Tibial artery (tissue), 4 donors: ENCODE results near the gene TKFC.

Experiments used
- DNase-seq, 2 donors: peaks; one replicate each; pipeline ENCODE4 v3.0.0-alpha.2; 2019
- H3K27ac ChIP-seq, 2 donors: fragments of 200-600 bp; sonication (generic) in 1 of 2; 1 replicate in 1 of 2; 2 replicates in 1 of 2; pipeline ENCODE4 v1.5.1; 2018 to 2019; ENCODE audit warnings: mild to moderate bottlenecking in 1 of 2
- H3K27me3 ChIP-seq, 2 donors: fragments of 200-600 bp; sonication (generic) in 1 of 2; one replicate each; pipeline versions ENCODE4 v1.5.1 to v1.6.0; 2016 to 2019
- H3K36me3 ChIP-seq, 3 donors: fragments of 200-600 bp; sonication (generic) in 2 of 3; one replicate each; pipeline ENCODE4 v1.5.1; 2016 to 2019; ENCODE audit warnings: mild to moderate bottlenecking in 2 of 3
- H3K4me1 ChIP-seq, 4 donors: fragments of 200-600 bp; sonication (generic) in 2 of 4; 1 replicate in 3 of 4; 2 replicates in 1 of 4; pipeline ENCODE4 v1.5.1; 2016 to 2019
- H3K4me3 ChIP-seq, 2 donors: fragments of 200-600 bp; sonication (generic) in 1 of 2; 1 replicate in 1 of 2; 2 replicates in 1 of 2; pipeline ENCODE4 v1.5.1; 2018 to 2019; ENCODE audit warnings: mild to moderate bottlenecking in 2 of 2
- H3K9me3 ChIP-seq, 3 donors: fragments of 200-600 bp; sonication (generic) in 1 of 3; one replicate each; pipeline ENCODE4 v1.5.1; 2016 to 2019
- intact Hi-C: fragments of 100-400 bp; cut with DNase I; formaldehyde crosslinking; loops from one replicate; pipeline ENCODE4 v1.15.0; 2023; ENCODE audit warnings: low total_unique reads
- TF ChIP-seq, protein P1 (sequence below), 2 experiments: fragments of 200-600 bp in 1 of 2; fragments of 450-650 bp in 1 of 2; IDR thresholded peaks; one replicate each; pipeline ENCODE4 v1.5.1; 2017 to 2019; ENCODE audit warnings: antibody characterized with exemption in 2 of 2, mild to moderate bottlenecking in 1 of 2, moderate library complexity in 1 of 2

TKFC gene, protein sequence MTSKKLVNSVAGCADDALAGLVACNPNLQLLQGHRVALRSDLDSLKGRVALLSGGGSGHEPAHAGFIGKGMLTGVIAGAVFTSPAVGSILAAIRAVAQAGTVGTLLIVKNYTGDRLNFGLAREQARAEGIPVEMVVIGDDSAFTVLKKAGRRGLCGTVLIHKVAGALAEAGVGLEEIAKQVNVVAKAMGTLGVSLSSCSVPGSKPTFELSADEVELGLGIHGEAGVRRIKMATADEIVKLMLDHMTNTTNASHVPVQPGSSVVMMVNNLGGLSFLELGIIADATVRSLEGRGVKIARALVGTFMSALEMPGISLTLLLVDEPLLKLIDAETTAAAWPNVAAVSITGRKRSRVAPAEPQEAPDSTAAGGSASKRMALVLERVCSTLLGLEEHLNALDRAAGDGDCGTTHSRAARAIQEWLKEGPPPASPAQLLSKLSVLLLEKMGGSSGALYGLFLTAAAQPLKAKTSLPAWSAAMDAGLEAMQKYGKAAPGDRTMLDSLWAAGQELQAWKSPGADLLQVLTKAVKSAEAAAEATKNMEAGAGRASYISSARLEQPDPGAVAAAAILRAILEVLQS

DNA sequence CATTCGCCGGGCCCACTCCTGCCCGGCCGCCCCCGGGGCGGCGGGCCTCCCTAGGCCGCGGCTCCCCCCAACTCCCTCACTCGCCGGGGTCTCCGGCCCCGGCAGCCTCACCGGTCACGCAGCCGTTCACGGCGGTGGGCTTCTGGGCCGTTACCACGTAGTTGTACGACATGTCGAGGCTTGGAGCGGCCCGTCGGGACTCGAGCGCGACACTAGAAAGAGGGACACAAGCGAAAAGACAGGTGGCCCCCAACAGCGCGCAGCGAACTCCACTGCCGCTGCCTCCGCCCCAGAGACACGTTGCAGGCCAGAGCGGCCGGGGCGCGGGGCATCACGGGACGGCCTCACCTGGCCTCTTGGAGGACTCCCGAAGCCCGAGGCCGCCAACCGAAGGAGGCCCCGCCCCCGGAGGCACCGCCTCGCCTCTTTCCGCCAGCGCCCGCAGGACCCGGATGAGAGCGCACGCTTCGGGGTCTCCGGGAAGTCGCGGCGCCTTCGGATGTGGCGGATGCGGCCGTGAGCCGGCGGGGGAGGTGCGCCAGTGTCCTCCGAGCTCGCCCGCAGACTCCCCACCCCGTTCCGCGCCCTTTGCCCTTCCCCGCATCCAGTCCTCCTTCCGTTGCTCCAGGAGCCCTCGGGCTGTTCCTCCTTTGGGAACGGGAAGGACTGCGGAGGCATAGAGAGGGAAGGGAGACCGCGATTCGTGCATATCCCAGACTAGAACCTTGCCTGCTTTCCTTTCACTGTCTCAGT is at the start of gene TKFC, which contains the start of gene DDB1:
TKFC (plus strand) TSS at position 432 of the 753 bp plus-strand sequence. CDS start 1,501 bp downstream, outside the sequence.
DDB1 (minus strand) TSS at position 309 of the 753 bp plus-strand sequence; CDS start at position 172, 137 bp downstream.
- intact Hi-C loops = loop anchor here (1.0 kb wide), 1 partner anchor 52 kb away; no protein-coding TSS in a partner anchor
- peak within 1 kb of the TSS; percentile 92 to 93 for H3K27ac ChIP-seq
- peak; percentile 92 to 98 for DNase-seq
- TF ChIP-seq, protein P1, sequence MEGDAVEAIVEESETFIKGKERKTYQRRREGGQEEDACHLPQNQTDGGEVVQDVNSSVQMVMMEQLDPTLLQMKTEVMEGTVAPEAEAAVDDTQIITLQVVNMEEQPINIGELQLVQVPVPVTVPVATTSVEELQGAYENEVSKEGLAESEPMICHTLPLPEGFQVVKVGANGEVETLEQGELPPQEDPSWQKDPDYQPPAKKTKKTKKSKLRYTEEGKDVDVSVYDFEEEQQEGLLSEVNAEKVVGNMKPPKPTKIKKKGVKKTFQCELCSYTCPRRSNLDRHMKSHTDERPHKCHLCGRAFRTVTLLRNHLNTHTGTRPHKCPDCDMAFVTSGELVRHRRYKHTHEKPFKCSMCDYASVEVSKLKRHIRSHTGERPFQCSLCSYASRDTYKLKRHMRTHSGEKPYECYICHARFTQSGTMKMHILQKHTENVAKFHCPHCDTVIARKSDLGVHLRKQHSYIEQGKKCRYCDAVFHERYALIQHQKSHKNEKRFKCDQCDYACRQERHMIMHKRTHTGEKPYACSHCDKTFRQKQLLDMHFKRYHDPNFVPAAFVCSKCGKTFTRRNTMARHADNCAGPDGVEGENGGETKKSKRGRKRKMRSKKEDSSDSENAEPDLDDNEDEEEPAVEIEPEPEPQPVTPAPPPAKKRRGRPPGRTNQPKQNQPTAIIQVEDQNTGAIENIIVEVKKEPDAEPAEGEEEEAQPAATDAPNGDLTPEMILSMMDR (IDR thresholded peaks at IDR 0.05) = no peak
- peaks cover 7 to 18% (median 12%) of the 10 kb centered on the region in 3 donors for H3K36me3 ChIP-seq
- H3K27me3 ChIP-seq = no peaks in the 10 kb centered on the region
- H3K4me3 ChIP-seq = peak within 1 kb of the TSS; percentile 90 to 99
- peaks cover 0 to 40% (median 22%) of the 10 kb centered on the region in 4 donors for H3K4me1 ChIP-seq
- H3K9me3 ChIP-seq = no peaks in the 10 kb centered on the region

DNA sequence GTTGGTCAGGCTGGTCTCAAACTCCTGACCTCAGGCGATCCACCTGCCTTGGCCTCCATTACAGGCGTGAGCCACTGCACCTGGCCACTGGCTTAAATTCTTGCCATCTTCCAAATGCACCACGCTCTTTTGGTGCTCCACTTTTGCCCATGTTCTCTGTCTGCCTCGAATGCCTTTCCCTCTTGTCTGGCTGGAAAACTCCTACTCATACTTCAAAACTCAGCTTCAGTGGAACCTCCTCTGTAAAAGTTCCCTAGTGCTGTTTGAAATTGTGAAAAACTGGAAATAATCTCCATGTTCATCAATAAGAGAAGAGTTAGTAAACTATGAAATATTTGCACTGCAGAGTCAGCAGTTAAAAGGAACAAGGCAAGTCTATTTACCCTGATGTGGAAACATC is 49.4 kb upstream of the TKFC start:
- intact Hi-C loops = no loop called here
- Histone ChIP-seq H3K4me3 (no peak overlapping the region), H3K4me1 (no peaks in the 10 kb centered on the region), H3K9me3 (no peaks in the 10 kb centered on the region), H3K27ac (no peak overlapping the region), H3K27me3 (no peaks in the 10 kb centered on the region), H3K36me3 (peaks cover 0 to 5% (median 0%) of the 10 kb centered on the region in 3 donors)
- DNase-seq = no peak
- TF ChIP-seq, protein P1 (IDR thresholded peaks at IDR 0.05) = no peak

GRCh38 chr11:61287338-61287977 is 45.6 kb upstream of the TKFC start:
- intact Hi-C loops = no loop called here
- H3K4me3 ChIP-seq = no peak overlapping the region
- peaks cover 0 to 5% (median 0%) of the 10 kb centered on the region in 3 donors for H3K36me3 ChIP-seq
- no peaks in the 10 kb centered on the region for H3K27me3 ChIP-seq
- H3K4me1 ChIP-seq = no peaks in the 10 kb centered on the region
- no peak for DNase-seq
- TF ChIP-seq, protein P1 (IDR thresholded peaks at IDR 0.05) = no peak
- no peak overlapping the region for H3K27ac ChIP-seq
- no peaks in the 10 kb centered on the region for H3K9me3 ChIP-seq

GRCh38 chr11:61290905-61291690 is 41.9 kb upstream of the TKFC start:
- intact Hi-C loops = no loop called here
- peaks cover 0 to 16% of the 10 kb centered on the region in 2 donors for H3K27me3 ChIP-seq
- no peak for DNase-seq
- no peak overlapping the region for H3K27ac ChIP-seq
- TF ChIP-seq, protein P1 (IDR thresholded peaks at IDR 0.05) = no peak
- H3K4me1 ChIP-seq = peaks cover 0 to 25% (median 22%) of the 10 kb centered on the region in 4 donors
- no peaks in the 10 kb centered on the region for H3K9me3 ChIP-seq
- no peak overlapping the region for H3K4me3 ChIP-seq
- no peaks in the 10 kb centered on the region for H3K36me3 ChIP-seq
